GM12878 (cell line): Measurements from ENCODE around the gene OLFML2B. TPM values are rescaled to one million over a fixed set of nuclear protein-coding genes. Genes with fewer than 3 reads are reported as not detected.

Source experiments
- ASH2L ChIP-seq: fragments of 300-600, 200-600 bp; sonication (generic); IDR thresholded peaks from 2 replicates; pipeline ENCODE4 v1.6.1; 2017; ENCODE audit warnings: low read depth, mild to moderate bottlenecking, borderline replicate concordance
- ETV6 ChIP-seq, 2 experiments: fragments of 450-650 bp in 1 of 2; IDR thresholded peaks in 1 of 2; conservative IDR thresholded peaks in 1 of 2; 2 replicates each; pipeline ENCODE4 v1.6.1; 2014; ENCODE audit warnings: antibody characterized with exemption in 1 of 2, borderline replicate concordance in 1 of 2, low read depth in 1 of 2, mild to moderate bottlenecking in 1 of 2, moderate library complexity in 1 of 2
- HSF1 ChIP-seq: fragments of 150-350 bp; IDR thresholded peaks from 2 replicates; pipeline ENCODE4 v1.6.1; 2014; ENCODE audit warnings: mild to moderate bottlenecking, low read depth, low read length
- IRF4 ChIP-seq: IDR thresholded peaks from 2 replicates; pipeline ENCODE4 v1.6.1; 2011; ENCODE audit warnings: low read depth, low read length
- NFIC ChIP-seq: IDR thresholded peaks from 2 replicates; pipeline ENCODE4 v1.6.1; 2012; ENCODE audit warnings: low read depth, mild to moderate bottlenecking, inconsistent platforms, low read length, moderate library complexity
- NKRF ChIP-seq: fragments of 450-650 bp; conservative IDR thresholded peaks from 2 replicates; pipeline ENCODE4 v1.6.1; 2017; ENCODE audit warnings: mild to moderate bottlenecking, moderate library complexity
- POLR2AphosphoS5 ChIP-seq: IDR thresholded peaks from 2 replicates; pipeline ENCODE4 v1.6.1; 2011; ENCODE audit warnings: mild to moderate bottlenecking, low read length, inconsistent platforms
- RELA ChIP-seq: fragments of 450-650 bp; IDR thresholded peaks from 2 replicates; pipeline ENCODE4 v1.8.0; 2014; ENCODE audit warnings: borderline replicate concordance; ENCODE audit not compliant: partially characterized antibody
- ZNF24 ChIP-seq: fragments of 450-650 bp; IDR thresholded peaks from 2 replicates; pipeline ENCODE4 v1.6.1; 2017; ENCODE audit warnings: antibody characterized with exemption, mild to moderate bottlenecking
- polyA plus RNA-seq, 11 experiments: library from polyadenylated mRNA; depleted of rRNA in 4 of 11; unstranded in 6 of 11; stranded (reverse) in 5 of 11; fragments of >200 nt; fragmentation: Nextera tagmentation in 4 of 11; fragmentation: Illumina TruSeq in 1 of 11; extraction: Ambion mirVana in 4 of 11; extraction: Trizol in 1 of 11; gene quantifications; 1 replicate in 1 of 11; 2 replicates in 10 of 11; pipeline versions ENCODE4 v1.2.1 to v1.2.3, GENCODE V29; 2011 to 2016; ENCODE audit warnings: inconsistent platforms in 2 of 11, missing spikeins in 2 of 11, low read depth in 1 of 11
- total RNA-seq, 4 experiments: library from RNA; depleted of rRNA in 3 of 4; stranded (reverse); fragments of >200 nt in 3 of 4; fragmentation: Illumina TruSeq in 1 of 4; extraction: Trizol in 1 of 4; gene quantifications; 2 replicates each; pipeline versions ENCODE4 v1.2.1 to v1.2.3, GENCODE V29; 2013 to 2021

Gene OLFML2B
- total and polyA plus RNA-seq, 10 of the 15 experiments (the other 5 are each of a cell fraction or from before 2014, with no cell fraction given), result not detected

- TF ChIP-seq NKRF, result no peak
- TF ChIP-seq ZNF24, result no peak
- TF ChIP-seq HSF1, result no peak
- TF ChIP-seq RELA, result no peak
- no peak for TF ChIP-seq NFIC
- TF ChIP-seq ETV6 (conservative IDR thresholded peaks at IDR 0.05 in 1 of 2, IDR thresholded peaks at IDR 0.05 in 1 of 2; ENCODE audit: borderline replicate concordance in 1 of 2, low read depth in 1 of 2), result no peak
- no peak for TF ChIP-seq IRF4
- TF ChIP-seq ASH2L, result no peak
- no peak for TF ChIP-seq POLR2AphosphoS5
These were observed 47.2 kb upstream of the OLFML2B start (continued) for GRCh38 chr1:162070825-162071224.
